GM12878 (cell line): ENCODE data around the gene SLC36A3. TPM values are rescaled to one million over a fixed set of nuclear protein-coding genes. Genes with fewer than 3 reads are reported as not detected.
A peak's percentile ranks its signal among the peaks of the same experiment; 100 is the strongest.

Experiments
- ATF7 ChIP-seq: fragments of 450-650 bp; IDR thresholded peaks from 2 replicates; pipeline ENCODE4 v1.6.1; 2016; ENCODE audit warnings: low read depth, mild to moderate bottlenecking
- CHD1 ChIP-seq: IDR thresholded peaks from 2 replicates; pipeline ENCODE4 v1.6.1; 2012; ENCODE audit warnings: low read depth, low read length, improper control_type of control experiment
- E2F8 ChIP-seq: fragments of 450-650 bp; IDR thresholded peaks from 2 replicates; pipeline ENCODE4 v1.6.1; 2018; ENCODE audit warnings: mild to moderate bottlenecking, low read depth, moderate library complexity; ENCODE audit not compliant: partially characterized antibody
- E4F1 ChIP-seq: fragments of 450-650 bp; IDR thresholded peaks from 2 replicates; pipeline ENCODE4 v1.6.1; 2018; ENCODE audit warnings: borderline replicate concordance, mild to moderate bottlenecking; ENCODE audit not compliant: partially characterized antibody
- ELK1 ChIP-seq: IDR thresholded peaks from 2 replicates; pipeline ENCODE4 v1.6.1; 2012; ENCODE audit warnings: low read depth, low read length, improper control_type of control experiment
- ETV6 ChIP-seq, 2 experiments: fragments of 450-650 bp in 1 of 2; IDR thresholded peaks in 1 of 2; conservative IDR thresholded peaks in 1 of 2; 2 replicates each; pipeline ENCODE4 v1.6.1; 2014; ENCODE audit warnings: antibody characterized with exemption in 1 of 2, borderline replicate concordance in 1 of 2, low read depth in 1 of 2, mild to moderate bottlenecking in 1 of 2, moderate library complexity in 1 of 2
- FOXK2 ChIP-seq: fragments of 450-650 bp; IDR thresholded peaks from 2 replicates; pipeline ENCODE4 v1.6.1; 2017; ENCODE audit warnings: mild to moderate bottlenecking, moderate library complexity
- HSF1 ChIP-seq: fragments of 150-350 bp; IDR thresholded peaks from 2 replicates; pipeline ENCODE4 v1.6.1; 2014; ENCODE audit warnings: mild to moderate bottlenecking, low read depth, low read length
- JUND ChIP-seq: IDR thresholded peaks from 2 replicates; pipeline ENCODE4 v1.6.1; 2012; ENCODE audit warnings: low read depth, mild to moderate bottlenecking, low read length, improper control_type of control experiment, moderate library complexity
- MYC ChIP-seq: IDR thresholded peaks from 2 replicates; pipeline ENCODE4 v1.6.1; 2011; ENCODE audit warnings: mild to moderate bottlenecking, low read length, moderate library complexity, inconsistent platforms; ENCODE audit not compliant: insufficient read depth, insufficient replicate concordance, insufficient read length, severe bottlenecking
- PAX5 ChIP-seq: IDR thresholded peaks from 2 replicates; pipeline ENCODE4 v1.6.1; 2011; ENCODE audit warnings: low read depth, low read length, borderline replicate concordance
- PBX3 ChIP-seq: IDR thresholded peaks from 2 replicates; pipeline ENCODE4 v1.6.1; 2011; ENCODE audit warnings: mild to moderate bottlenecking, low read depth, low read length, moderate library complexity; ENCODE audit not compliant: insufficient replicate concordance
- RAD51 ChIP-seq: fragments of 450-650 bp; IDR thresholded peaks from 2 replicates; pipeline ENCODE4 v1.6.1; 2016; ENCODE audit warnings: moderate library complexity, mild to moderate bottlenecking, inconsistent platforms
- RB1 ChIP-seq: fragments of 450-650 bp; formaldehyde crosslinking; IDR thresholded peaks from 2 replicates; pipeline ENCODE4 v1.6.1; 2017; ENCODE audit warnings: mild to moderate bottlenecking, borderline replicate concordance
- RELA ChIP-seq: fragments of 450-650 bp; IDR thresholded peaks from 2 replicates; pipeline ENCODE4 v1.8.0; 2014; ENCODE audit warnings: borderline replicate concordance; ENCODE audit not compliant: partially characterized antibody
- RFX5 ChIP-seq: IDR thresholded peaks from 2 replicates; pipeline ENCODE4 v1.6.1; 2011; ENCODE audit warnings: low read depth, low read length, improper control_type of control experiment
- SIX5 ChIP-seq: IDR thresholded peaks from 2 replicates; pipeline ENCODE4 v1.6.1; 2011; ENCODE audit warnings: mild to moderate bottlenecking, low read depth, low read length, moderate library complexity; ENCODE audit not compliant: severe bottlenecking
- polyA plus RNA-seq, 11 experiments: library from polyadenylated mRNA; depleted of rRNA in 4 of 11; unstranded in 6 of 11; stranded (reverse) in 5 of 11; fragments of >200 nt; fragmentation: Nextera tagmentation in 4 of 11; fragmentation: Illumina TruSeq in 1 of 11; extraction: Ambion mirVana in 4 of 11; extraction: Trizol in 1 of 11; gene quantifications; 1 replicate in 1 of 11; 2 replicates in 10 of 11; pipeline versions ENCODE4 v1.2.1 to v1.2.3, GENCODE V29; 2011 to 2016; ENCODE audit warnings: inconsistent platforms in 2 of 11, missing spikeins in 2 of 11, low read depth in 1 of 11
- total RNA-seq, 4 experiments: library from RNA; depleted of rRNA in 3 of 4; stranded (reverse); fragments of >200 nt in 3 of 4; fragmentation: Illumina TruSeq in 1 of 4; extraction: Trizol in 1 of 4; gene quantifications; 2 replicates each; pipeline versions ENCODE4 v1.2.1 to v1.2.3, GENCODE V29; 2013 to 2021

SLC36A3 gene
- total and polyA plus RNA-seq, 10 of the 15 experiments (the other 5 are each of a cell fraction or from before 2014, with no cell fraction given): 0.03 TPM; not detected in 9

GRCh38 chr5:151270599-151270998 lies 33.0 kb downstream of the SLC36A3 start (continued):
- TF ChIP-seq E2F8 (no peak), FOXK2 (no peak), E4F1 (no peak), ETV6 (conservative IDR thresholded peaks at IDR 0.05 in 1 of 2, IDR thresholded peaks at IDR 0.05 in 1 of 2; ENCODE audit: borderline replicate concordance in 1 of 2, low read depth in 1 of 2) (peak in 1 of 2 experiments; percentile 76; a peak in 2 of 4 replicates), ELK1 (no peak), CHD1 (no peak), PBX3 (no peak), HSF1 (no peak), RAD51 (no peak), JUND (no peak), PAX5 (peak; percentile 15; the same call in 1 of the 2 replicates), SIX5 (no peak), RB1 (no peak), RFX5 (no peak), RELA (peak; percentile 81), MYC (no peak), ATF7 (peak; percentile 61)
